ENCODE measurements around the gene HYAL1.
"Not testable (repeated sequence)": the region's sequence is repeated elsewhere in the genome, so short reads cannot be mapped to it uniquely, and the experiment has no call there.

HYAL1 gene

DNA sequence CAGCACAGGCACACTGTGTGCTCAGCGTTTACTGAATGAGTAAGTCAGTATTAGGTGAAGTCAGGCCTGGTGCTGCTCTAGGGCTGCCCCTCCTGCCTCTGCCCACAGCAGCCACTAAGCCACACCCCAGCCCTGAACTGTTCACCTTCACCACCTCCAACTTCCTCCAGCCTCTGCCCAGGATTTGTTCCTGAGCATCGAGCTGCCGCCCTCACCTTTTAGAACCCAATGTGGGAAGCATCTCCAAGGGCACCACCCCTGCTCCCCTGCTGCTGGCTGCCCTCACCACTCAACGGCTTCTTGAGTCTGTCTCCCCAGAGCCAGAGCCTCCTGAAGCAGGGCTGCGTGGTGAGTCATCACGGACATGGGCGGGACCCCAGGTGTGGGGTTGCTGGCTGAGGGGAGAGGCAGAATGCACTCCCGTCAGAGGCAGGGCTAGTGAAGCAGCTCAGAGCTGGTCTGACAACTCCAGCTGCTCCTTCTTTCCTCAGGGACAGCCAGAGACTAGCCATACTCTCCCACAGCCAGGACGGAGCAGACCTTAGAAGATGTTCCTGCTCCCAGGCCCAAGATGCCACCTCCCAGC is 13.4 kb upstream of the HYAL1 start:
- ChIA-PET POLR2A (interaction anchor here (0.7 to 2.1 kb wide), 3 partner anchors 12 to 25 kb away, joined by 3 to 7 read pairs (median 4); partner anchors contain the start of genes HYAL3, IFRD2, NAA80 and TUSC2), CTCF (no interaction called here)
- TF ChIP-seq HDGF (IDR thresholded peaks at IDR 0.05; ENCODE audit: borderline replicate concordance) (no peak), SP1 (IDR thresholded peaks at IDR 0.05) (no peak), ELF4 (IDR thresholded peaks at IDR 0.05) (no peak)
- no peak for DNase-seq (ENCODE audit: extremely low spot score)

DNA sequence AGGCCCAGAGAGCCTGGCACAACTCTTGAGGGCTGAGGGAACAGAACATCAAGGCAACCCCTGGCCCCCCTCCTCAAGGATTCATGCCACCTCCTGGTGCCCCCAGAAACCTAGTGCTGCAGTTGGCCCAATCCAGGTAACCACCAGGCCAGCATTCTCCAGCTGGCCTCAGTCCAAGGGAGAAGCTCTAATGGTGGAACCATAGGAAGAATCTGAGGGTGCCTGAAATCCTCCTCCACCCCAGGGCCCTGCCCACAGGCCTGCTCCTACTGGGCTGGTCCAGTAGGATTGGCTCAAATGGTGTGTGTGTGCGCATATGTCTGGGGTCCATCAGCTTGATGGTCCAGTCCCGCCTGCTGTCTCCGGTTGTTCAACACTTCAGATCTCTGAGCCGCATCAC is 11.4 kb upstream of the HYAL1 start:
- POLR2A ChIA-PET = interaction anchor here (0.9 to 2.5 kb wide), 3 partner anchors 13 to 36 kb away, joined by 3 to 8 read pairs (median 5); partner anchors contain the start of genes CYB561D2, NPRL2 and TUSC2
- CTCF ChIA-PET = interaction anchor here (0.6 to 2.6 kb wide), 2 partner anchors 9 to 308 kb away, joined by 4 to 7 read pairs; no protein-coding TSS in a partner anchor
- no peak for TF ChIP-seq TARDBP (IDR thresholded peaks at IDR 0.05)
- no peak for TF ChIP-seq NFRKB (IDR thresholded peaks at IDR 0.05)
- TF ChIP-seq ZNF384 (IDR thresholded peaks at IDR 0.05) = no peak
- no peak for TF ChIP-seq SP1 (IDR thresholded peaks at IDR 0.05)
- no peak for TF ChIP-seq ELF4 (IDR thresholded peaks at IDR 0.05)
- TF ChIP-seq L3MBTL2 (conservative IDR thresholded peaks at IDR 0.05) = no peak
- no peak for TF ChIP-seq BHLHE40 (IDR thresholded peaks at IDR 0.05; ENCODE audit: borderline replicate concordance)
- TF ChIP-seq SUZ12 (IDR thresholded peaks at IDR 0.05) = no peak
- no peak for TF ChIP-seq FOXM1 (IDR thresholded peaks at IDR 0.05; ENCODE audit: borderline replicate concordance)
- no peak for TF ChIP-seq FOXA1 (IDR thresholded peaks at IDR 0.05)
- TF ChIP-seq, protein P1, sequence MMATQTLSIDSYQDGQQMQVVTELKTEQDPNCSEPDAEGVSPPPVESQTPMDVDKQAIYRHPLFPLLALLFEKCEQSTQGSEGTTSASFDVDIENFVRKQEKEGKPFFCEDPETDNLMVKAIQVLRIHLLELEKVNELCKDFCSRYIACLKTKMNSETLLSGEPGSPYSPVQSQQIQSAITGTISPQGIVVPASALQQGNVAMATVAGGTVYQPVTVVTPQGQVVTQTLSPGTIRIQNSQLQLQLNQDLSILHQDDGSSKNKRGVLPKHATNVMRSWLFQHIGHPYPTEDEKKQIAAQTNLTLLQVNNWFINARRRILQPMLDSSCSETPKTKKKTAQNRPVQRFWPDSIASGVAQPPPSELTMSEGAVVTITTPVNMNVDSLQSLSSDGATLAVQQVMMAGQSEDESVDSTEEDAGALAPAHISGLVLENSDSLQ (IDR thresholded peaks at IDR 0.05) = no peak
- no peak for TF ChIP-seq CTBP1 (IDR thresholded peaks at IDR 0.05; ENCODE audit: borderline replicate concordance)
- no peak for TF ChIP-seq ARNT (IDR thresholded peaks at IDR 0.05)
- TF ChIP-seq HDGF (IDR thresholded peaks at IDR 0.05; ENCODE audit: borderline replicate concordance) = no peak
- no peak for TF ChIP-seq FOXK2 (IDR thresholded peaks at IDR 0.05)
- TF ChIP-seq LEF1 (IDR thresholded peaks at IDR 0.05; ENCODE audit: borderline replicate concordance) = no peak
- no peak for DNase-seq (ENCODE audit: extremely low spot score)

DNA sequence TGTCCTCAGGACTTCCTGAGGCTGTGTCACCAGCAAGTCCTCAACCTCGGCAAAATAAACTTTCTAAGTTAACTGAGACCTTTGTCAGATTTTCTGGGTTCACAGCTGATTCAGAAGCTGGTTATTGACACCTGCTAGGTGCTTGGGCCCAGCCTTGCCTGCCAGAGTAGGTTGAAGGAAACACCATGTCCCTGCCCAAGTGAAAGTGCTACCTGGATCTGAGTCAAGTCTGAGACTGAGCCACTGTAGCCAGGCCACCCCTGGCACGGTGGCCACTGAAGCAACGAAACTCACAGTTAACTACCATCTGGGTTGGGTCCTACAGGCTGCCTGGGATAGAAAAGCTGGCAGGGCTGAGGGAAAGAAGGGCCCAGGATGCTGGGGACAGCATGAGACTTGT is 11.0 kb upstream of the HYAL1 start:
- ChIA-PET POLR2A (interaction anchor here (1.5 to 2.5 kb wide), 2 partner anchors 14 to 23 kb away, joined by 5 to 8 read pairs; partner anchors contain the start of gene TUSC2), CTCF (interaction anchor here (0.6 to 2.6 kb wide), 2 partner anchors 10 to 308 kb away, joined by 4 to 7 read pairs; no protein-coding TSS in a partner anchor)
- TF ChIP-seq ARNT (IDR thresholded peaks at IDR 0.05) (no peak), SUZ12 (IDR thresholded peaks at IDR 0.05) (no peak), NFRKB (IDR thresholded peaks at IDR 0.05) (no peak), FOXM1 (IDR thresholded peaks at IDR 0.05; ENCODE audit: borderline replicate concordance) (no peak), ELF4 (IDR thresholded peaks at IDR 0.05) (no peak), FOXK2 (IDR thresholded peaks at IDR 0.05) (no peak), L3MBTL2 (conservative IDR thresholded peaks at IDR 0.05) (no peak), HDGF (IDR thresholded peaks at IDR 0.05; ENCODE audit: borderline replicate concordance) (no peak), CTBP1 (IDR thresholded peaks at IDR 0.05; ENCODE audit: borderline replicate concordance) (no peak), BHLHE40 (IDR thresholded peaks at IDR 0.05; ENCODE audit: borderline replicate concordance) (no peak), LEF1 (IDR thresholded peaks at IDR 0.05; ENCODE audit: borderline replicate concordance) (no peak)
- DNase-seq (ENCODE audit: extremely low spot score) = no peak

DNA sequence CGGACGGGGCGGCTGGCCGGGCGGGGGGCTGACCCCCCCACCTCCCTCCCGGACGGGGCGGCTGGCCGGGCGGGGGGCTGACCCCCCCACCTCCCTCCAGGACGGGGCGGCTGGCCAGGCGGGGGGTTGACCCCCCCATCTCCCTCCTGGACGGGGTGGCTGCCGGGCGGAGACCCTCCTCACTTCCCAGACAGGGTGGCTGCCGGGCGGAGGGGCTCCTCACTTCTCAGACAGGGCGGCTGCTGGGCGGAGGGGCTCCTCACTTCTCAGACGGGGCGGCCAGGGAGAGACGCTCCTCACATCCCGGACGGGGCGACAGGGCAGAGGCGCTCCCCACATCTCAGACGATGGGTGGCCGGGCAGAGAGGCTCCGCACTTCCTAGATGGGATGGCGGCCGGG is 8.7 kb upstream of the HYAL1 start:
- CTCF ChIA-PET; POLR2A ChIA-PET; DNase-seq (ENCODE audit: extremely low spot score): not testable (repeated sequence)

DNA sequence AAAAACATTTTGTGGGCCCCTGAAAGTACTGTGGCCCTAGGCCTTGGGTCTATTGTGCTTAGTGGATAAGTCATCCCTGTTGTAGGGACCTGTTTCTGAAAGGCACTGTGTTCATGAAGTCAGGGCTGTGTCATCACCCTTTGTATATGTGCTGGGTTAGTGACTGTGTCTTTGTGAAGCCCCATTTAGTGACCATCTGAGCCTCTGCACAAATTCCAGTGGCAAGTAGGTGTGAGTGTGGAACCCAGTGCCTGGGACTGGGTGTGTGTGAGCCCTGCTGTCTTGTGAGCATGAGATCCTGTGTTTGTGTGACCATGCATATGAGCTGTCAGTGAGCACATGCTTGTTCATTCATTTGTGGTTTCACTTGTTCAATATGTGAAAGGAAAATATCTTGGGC is 1.2 kb upstream of the HYAL1 start:
- TF ChIP-seq SP1 (IDR thresholded peaks at IDR 0.05) = no peak
- no peak for TF ChIP-seq FOXM1 (IDR thresholded peaks at IDR 0.05; ENCODE audit: borderline replicate concordance)
- no peak for TF ChIP-seq FOXK2 (IDR thresholded peaks at IDR 0.05)
- TF ChIP-seq BHLHE40 (IDR thresholded peaks at IDR 0.05; ENCODE audit: borderline replicate concordance) = no peak
- TF ChIP-seq FOXA1 (IDR thresholded peaks at IDR 0.05) = no peak
- TF ChIP-seq ZNF384 (IDR thresholded peaks at IDR 0.05) = no peak
- no peak for TF ChIP-seq ARNT (IDR thresholded peaks at IDR 0.05)
- TF ChIP-seq CTBP1 (IDR thresholded peaks at IDR 0.05; ENCODE audit: borderline replicate concordance) = no peak
- TF ChIP-seq SUZ12 (IDR thresholded peaks at IDR 0.05) = no peak
- TF ChIP-seq, protein P1 (IDR thresholded peaks at IDR 0.05) = no peak
- TF ChIP-seq ELF4 (IDR thresholded peaks at IDR 0.05) = no peak
- TF ChIP-seq L3MBTL2 (conservative IDR thresholded peaks at IDR 0.05) = no peak
- TF ChIP-seq HDGF (IDR thresholded peaks at IDR 0.05; ENCODE audit: borderline replicate concordance) = no peak
- TF ChIP-seq LEF1 (IDR thresholded peaks at IDR 0.05; ENCODE audit: borderline replicate concordance) = no peak
- no peak for TF ChIP-seq NFRKB (IDR thresholded peaks at IDR 0.05)
- TF ChIP-seq TARDBP (IDR thresholded peaks at IDR 0.05) = no peak
- ChIA-PET POLR2A (interaction anchor here (0.9 to 1.2 kb wide), 2 partner anchors 15 to 16 kb away, joined by 3 read pairs; no protein-coding TSS in a partner anchor), CTCF (interaction anchor here (0.7 kb wide), 1 partner anchor 43 kb away, joined by 4 read pairs; no protein-coding TSS in a partner anchor)
- no peak for DNase-seq (ENCODE audit: extremely low spot score)

DNA sequence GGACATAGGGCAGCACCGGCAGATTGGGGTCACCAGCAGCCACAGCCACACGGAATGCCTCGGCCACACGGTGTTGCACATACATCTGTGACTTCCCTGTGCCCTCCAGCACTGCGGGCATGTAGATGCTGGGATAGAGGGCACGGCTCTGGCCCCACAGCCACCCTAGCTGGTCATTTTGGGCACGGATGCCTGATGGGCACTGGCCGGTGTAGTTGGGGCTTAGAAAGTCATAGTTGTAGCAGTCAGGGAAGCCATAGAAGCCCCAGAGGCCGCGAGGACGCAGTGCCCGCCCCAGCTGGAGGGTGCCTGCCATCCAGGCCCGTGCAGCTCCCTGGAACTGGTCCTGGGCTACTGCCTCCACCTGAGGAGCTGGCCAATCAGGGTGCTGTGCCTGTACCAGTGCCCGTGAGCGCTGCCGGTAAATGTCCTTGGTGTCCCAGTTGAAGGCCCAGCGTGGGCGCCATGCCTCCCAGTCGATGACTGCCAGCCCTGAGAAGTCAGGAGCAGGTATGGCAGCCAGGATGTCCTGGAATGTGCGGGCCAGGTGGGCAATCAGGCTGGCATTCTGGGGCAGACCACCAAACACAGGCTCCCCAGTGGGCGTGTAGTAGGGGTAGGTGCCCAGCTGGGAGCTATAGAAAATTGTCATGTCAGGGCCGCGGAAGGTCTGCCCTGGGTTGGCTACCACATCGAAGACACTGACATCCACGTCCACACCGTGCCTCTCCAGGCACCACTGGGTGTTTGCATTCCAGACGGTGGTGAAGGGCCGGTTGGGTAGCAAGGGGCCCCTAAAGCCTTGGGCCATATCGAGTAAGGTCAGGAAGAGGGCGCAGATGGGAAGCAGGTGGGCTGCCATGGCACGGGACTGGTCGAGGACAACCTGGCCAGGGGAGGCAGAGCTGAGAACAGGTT is 1.0 kb downstream of the HYAL1 start:
- no peak for DNase-seq (ENCODE audit: extremely low spot score)
- no peak for TF ChIP-seq LEF1 (IDR thresholded peaks at IDR 0.05; ENCODE audit: borderline replicate concordance)
- no peak for TF ChIP-seq CTBP1 (IDR thresholded peaks at IDR 0.05; ENCODE audit: borderline replicate concordance)
- no peak for TF ChIP-seq SUZ12 (IDR thresholded peaks at IDR 0.05)
- TF ChIP-seq SP1 (IDR thresholded peaks at IDR 0.05) = no peak
- no peak for TF ChIP-seq FOXA1 (IDR thresholded peaks at IDR 0.05)
- TF ChIP-seq, protein P1 (IDR thresholded peaks at IDR 0.05) = no peak
- no peak for TF ChIP-seq HDGF (IDR thresholded peaks at IDR 0.05; ENCODE audit: borderline replicate concordance)
- no peak for TF ChIP-seq L3MBTL2 (conservative IDR thresholded peaks at IDR 0.05)
- TF ChIP-seq ARNT (IDR thresholded peaks at IDR 0.05) = no peak
- TF ChIP-seq FOXM1 (IDR thresholded peaks at IDR 0.05; ENCODE audit: borderline replicate concordance) = no peak
- TF ChIP-seq NFRKB (IDR thresholded peaks at IDR 0.05) = no peak
- no peak for TF ChIP-seq FOXK2 (IDR thresholded peaks at IDR 0.05)
- TF ChIP-seq ZNF384 (IDR thresholded peaks at IDR 0.05) = no peak
- no peak for TF ChIP-seq TARDBP (IDR thresholded peaks at IDR 0.05)
- ChIA-PET POLR2A (no interaction called here), CTCF (no interaction called here)

Measured in HEK293T (cell line).